ENCODE data around the gene GPR171. TPM values are rescaled to one million over a fixed set of nuclear protein-coding genes. Genes with fewer than 3 reads are reported as not detected.

Gene GPR171
- total and polyA plus RNA-seq, 2 donors (not counting 3 experiments of a cell fraction or from before 2014, with no cell fraction given) = not detected

DNA sequence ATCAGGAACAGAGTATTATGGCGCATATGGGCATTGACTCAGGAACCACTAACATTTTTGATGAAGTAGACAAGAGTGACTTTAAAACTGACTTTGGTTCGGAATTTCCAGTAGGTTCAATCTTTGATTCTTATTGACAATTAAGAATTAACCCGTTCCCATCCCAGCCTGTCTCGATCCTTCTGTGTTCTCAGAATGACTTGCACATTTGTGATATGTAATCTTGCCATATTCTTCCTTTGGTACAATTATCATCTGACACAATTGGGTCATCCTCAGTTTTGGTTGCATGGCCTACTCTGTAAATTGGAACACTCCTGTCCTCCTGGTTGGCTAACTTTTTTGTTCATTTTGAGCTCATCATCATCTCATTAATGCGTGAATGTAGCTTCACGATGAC lies 10.5 kb downstream of the GPR171 start:
- dilution Hi-C loops (cut with MboI; ENCODE audit: extremely low pct_ligation_motif_present, low sequenced_read_pairs) = no loop called here
- BruUV-seq (replicated peaks) = no TSS peak
- Histone ChIP-seq H2AFZ (ENCODE audit: low read depth, low read length) (no peak overlapping the region), H3K36me3 (ENCODE audit: control insufficient read depth in 2 of 2, extremely low read depth in 1 of 2, insufficient read depth in 2 of 2, low read length in 2 of 2) (no peaks in the 10 kb centered on the region), H3K9me3 (replicated peaks; ENCODE audit: control insufficient read depth, insufficient read depth, low read length) (no peaks in the 10 kb centered on the region), H3K4me1 (ENCODE audit: control insufficient read depth, extremely low read depth, insufficient read depth, low read length) (no peaks in the 10 kb centered on the region), H3K9ac (replicated peaks; ENCODE audit: extremely low read depth, insufficient read depth, low read length) (no peak overlapping the region), H3K4me3 (replicated peaks in 1 of 3; ENCODE audit: insufficient read depth in 1 of 3, low read depth in 1 of 3, low read length in 3 of 3) (no peak overlapping the region), H3K27ac (ENCODE audit: insufficient read depth, low read depth, low read length) (no peak overlapping the region), H3K9me1 (replicated peaks; ENCODE audit: control insufficient read depth, extremely low read depth, insufficient read depth, low read length) (no peaks in the 10 kb centered on the region), H3K27me3 (ENCODE audit: control insufficient read depth in 2 of 2, insufficient read depth in 2 of 2, low read length in 2 of 2) (no peaks in the 10 kb centered on the region), H4K20me1 (replicated peaks; ENCODE audit: control insufficient read depth, extremely low read depth, insufficient read depth, low read length) (no peaks in the 10 kb centered on the region), H3K4me2 (ENCODE audit: insufficient read depth, low read length) (no peak overlapping the region), H3K79me2 (ENCODE audit: control insufficient read depth, insufficient read depth, low read length) (no peaks in the 10 kb centered on the region)
- ChIA-PET CTCF (no interaction called here), POLR2A (no interaction called here)
- FAIRE-seq (no peak), DNase-seq (ENCODE audit: low read depth, low spot score) (no peak)
- TF ChIP-seq POLR2AphosphoS5 (IDR thresholded peaks at IDR 0.05; ENCODE audit: insufficient read depth, low read depth, low read length) (no peak), MYC (IDR thresholded peaks at IDR 0.05; ENCODE audit: low read depth, low read length) (no peak), FOS (IDR thresholded peaks at IDR 0.05; ENCODE audit: borderline replicate concordance, insufficient read depth, low read length) (no peak)
- TF ChIP-seq, protein P1, sequence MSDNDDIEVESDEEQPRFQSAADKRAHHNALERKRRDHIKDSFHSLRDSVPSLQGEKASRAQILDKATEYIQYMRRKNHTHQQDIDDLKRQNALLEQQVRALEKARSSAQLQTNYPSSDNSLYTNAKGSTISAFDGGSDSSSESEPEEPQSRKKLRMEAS (IDR thresholded peaks at IDR 0.05; ENCODE audit: insufficient read depth, insufficient read length) = no peak
- intact Hi-C loops (cut with micrococcal nuclease) = no loop called here

DNA sequence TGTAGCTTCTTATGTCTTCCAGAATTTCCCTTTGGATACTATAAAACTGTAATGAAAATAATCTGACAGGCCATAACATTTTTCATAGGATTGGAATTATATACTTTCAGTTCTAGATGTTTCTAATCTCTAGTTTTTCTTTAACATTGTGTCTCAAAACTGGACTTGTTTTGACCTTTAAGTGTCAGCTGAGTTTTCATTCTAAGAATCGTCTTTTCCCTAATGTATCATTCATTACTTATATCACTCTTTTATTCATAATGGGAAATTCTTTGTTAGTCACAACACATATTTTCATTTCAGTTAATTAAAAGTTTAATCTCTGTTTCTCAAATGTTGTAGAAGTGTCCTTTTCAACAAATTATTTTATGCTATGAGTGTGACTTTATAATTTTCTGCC lies 11.9 kb downstream of the GPR171 start:
- no peak for FAIRE-seq
- TF ChIP-seq MYC (IDR thresholded peaks at IDR 0.05; ENCODE audit: low read depth, low read length) (no peak), JUN (IDR thresholded peaks at IDR 0.05; ENCODE audit: borderline replicate concordance, insufficient read depth, insufficient read length, low read depth) (no peak), GATA2 (IDR thresholded peaks at IDR 0.05; ENCODE audit: insufficient read depth, insufficient read length, low read depth, low read length) (no peak), FOS (IDR thresholded peaks at IDR 0.05; ENCODE audit: borderline replicate concordance, insufficient read depth, low read length) (no peak)
- TF ChIP-seq, protein P2, sequence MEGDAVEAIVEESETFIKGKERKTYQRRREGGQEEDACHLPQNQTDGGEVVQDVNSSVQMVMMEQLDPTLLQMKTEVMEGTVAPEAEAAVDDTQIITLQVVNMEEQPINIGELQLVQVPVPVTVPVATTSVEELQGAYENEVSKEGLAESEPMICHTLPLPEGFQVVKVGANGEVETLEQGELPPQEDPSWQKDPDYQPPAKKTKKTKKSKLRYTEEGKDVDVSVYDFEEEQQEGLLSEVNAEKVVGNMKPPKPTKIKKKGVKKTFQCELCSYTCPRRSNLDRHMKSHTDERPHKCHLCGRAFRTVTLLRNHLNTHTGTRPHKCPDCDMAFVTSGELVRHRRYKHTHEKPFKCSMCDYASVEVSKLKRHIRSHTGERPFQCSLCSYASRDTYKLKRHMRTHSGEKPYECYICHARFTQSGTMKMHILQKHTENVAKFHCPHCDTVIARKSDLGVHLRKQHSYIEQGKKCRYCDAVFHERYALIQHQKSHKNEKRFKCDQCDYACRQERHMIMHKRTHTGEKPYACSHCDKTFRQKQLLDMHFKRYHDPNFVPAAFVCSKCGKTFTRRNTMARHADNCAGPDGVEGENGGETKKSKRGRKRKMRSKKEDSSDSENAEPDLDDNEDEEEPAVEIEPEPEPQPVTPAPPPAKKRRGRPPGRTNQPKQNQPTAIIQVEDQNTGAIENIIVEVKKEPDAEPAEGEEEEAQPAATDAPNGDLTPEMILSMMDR (IDR thresholded peaks at IDR 0.05; ENCODE audit: extremely low read depth in 1 of 2, insufficient read depth in 1 of 2, low read depth in 1 of 2, low read length in 2 of 2) = no peak

More for the DNA sequence above, 11.9 kb downstream of the GPR171 start:
- Histone ChIP-seq H3K79me2 (ENCODE audit: control insufficient read depth, insufficient read depth, low read length) (no peaks in the 10 kb centered on the region), H3K9ac (replicated peaks; ENCODE audit: extremely low read depth, insufficient read depth, low read length) (no peak overlapping the region), H4K20me1 (replicated peaks; ENCODE audit: control insufficient read depth, extremely low read depth, insufficient read depth, low read length) (no peaks in the 10 kb centered on the region), H3K4me2 (ENCODE audit: insufficient read depth, low read length) (no peak overlapping the region), H3K27me3 (ENCODE audit: control insufficient read depth in 2 of 2, insufficient read depth in 2 of 2, low read length in 2 of 2) (no peaks in the 10 kb centered on the region), H3K36me3 (ENCODE audit: control insufficient read depth in 2 of 2, extremely low read depth in 1 of 2, insufficient read depth in 2 of 2, low read length in 2 of 2) (no peaks in the 10 kb centered on the region), H3K9me1 (replicated peaks; ENCODE audit: control insufficient read depth, extremely low read depth, insufficient read depth, low read length) (no peaks in the 10 kb centered on the region), H3K4me1 (ENCODE audit: control insufficient read depth, extremely low read depth, insufficient read depth, low read length) (no peaks in the 10 kb centered on the region), H3K9me3 (replicated peaks; ENCODE audit: control insufficient read depth, insufficient read depth, low read length) (no peaks in the 10 kb centered on the region), H3K4me3 (replicated peaks in 1 of 3; ENCODE audit: insufficient read depth in 1 of 3, low read depth in 1 of 3, low read length in 3 of 3) (no peak overlapping the region), H3K27ac (ENCODE audit: insufficient read depth, low read depth, low read length) (no peak overlapping the region), H2AFZ (ENCODE audit: low read depth, low read length) (no peak overlapping the region)
- no peak for DNase-seq (ENCODE audit: low read depth, low spot score)
- ChIA-PET POLR2A (no interaction called here), CTCF (no interaction called here)
- dilution Hi-C loops (cut with MboI; ENCODE audit: extremely low pct_ligation_motif_present, low sequenced_read_pairs) (no loop called here), intact Hi-C loops (cut with micrococcal nuclease) (no loop called here)
- no TSS peak for BruUV-seq (replicated peaks)
